NCI-H446 treated with DMSO at 0.1 percent for 48 hours (cell line): ENCODE measurements around the gene ADAMTS4.
A peak's percentile ranks its signal among the peaks of the same experiment; 100 is the strongest.

Experiments used
- DNase-seq: peaks from one replicate; lab custom pipeline; 2025; lab: John Stamatoyannopoulos, UW

Gene ADAMTS4

DNA sequence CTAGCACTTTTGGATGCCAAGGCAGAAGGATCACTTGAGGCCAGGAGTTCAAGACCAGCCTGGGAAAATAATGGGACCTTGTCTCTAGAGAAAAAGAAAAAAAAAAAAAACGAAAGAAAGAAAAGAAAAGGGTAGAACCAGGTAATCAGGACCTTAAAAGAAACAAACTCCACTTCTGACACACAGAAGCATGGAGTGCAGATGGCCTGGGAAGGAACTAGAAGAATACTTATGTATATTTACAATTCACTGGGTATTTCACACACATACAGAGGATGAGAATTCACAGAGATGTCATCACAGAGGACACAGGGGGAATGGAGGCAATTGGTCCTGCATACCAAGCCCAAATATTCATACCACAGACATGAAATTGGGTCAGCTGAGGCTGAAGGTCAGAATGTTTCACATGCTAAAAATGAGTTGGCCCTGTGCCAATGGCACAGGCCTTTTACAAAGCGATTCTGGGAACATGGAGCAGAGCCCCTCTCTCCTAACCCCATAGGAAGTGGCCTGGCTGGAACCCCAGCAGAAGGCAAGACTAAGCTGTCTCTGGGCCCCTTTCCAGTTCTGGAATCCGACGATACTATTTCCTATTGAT is 26.0 kb downstream of the ADAMTS4 start:
- no peak for DNase-seq

DNA sequence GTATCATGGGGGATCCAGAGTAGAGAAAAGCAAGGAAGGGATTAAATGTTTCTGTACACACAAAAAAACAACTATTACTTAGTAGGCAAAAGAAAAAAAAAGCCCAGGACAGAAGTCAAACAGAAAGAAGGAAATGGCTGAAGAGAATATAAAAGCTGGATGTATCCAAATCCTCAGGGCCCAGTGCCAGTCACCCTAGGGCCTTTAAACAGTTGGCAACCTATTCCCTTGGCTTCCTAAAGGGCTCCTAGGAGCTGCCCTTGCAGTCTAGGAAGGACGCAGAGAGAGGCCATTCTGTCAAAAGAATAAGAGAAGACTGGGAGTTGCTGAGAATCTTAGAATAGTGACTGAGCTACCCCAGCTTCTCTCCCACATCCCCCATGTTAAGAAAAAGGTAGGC is 26.5 kb downstream of the ADAMTS4 start:
- no peak for DNase-seq

DNA sequence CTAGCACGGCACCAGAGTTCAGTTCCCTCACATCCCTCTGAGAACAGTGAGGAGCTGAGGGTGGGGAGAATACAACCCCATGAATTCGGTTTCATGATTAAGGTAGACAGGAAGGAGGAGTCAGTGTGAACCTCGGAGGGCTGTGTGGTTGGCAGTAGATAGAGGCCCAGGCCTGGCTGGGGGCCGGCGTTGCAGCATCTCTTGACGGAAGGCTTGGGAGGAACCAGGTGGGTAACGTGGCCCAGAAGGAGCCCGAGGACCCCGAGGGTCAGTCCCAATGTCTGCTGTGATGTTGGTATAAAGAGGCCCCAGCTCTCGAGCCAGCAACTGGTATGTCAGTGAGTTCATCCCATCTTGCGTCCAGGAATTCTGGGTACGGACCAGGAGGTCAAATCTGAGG is 27.2 kb downstream of the ADAMTS4 start:
- no peak for DNase-seq

DNA sequence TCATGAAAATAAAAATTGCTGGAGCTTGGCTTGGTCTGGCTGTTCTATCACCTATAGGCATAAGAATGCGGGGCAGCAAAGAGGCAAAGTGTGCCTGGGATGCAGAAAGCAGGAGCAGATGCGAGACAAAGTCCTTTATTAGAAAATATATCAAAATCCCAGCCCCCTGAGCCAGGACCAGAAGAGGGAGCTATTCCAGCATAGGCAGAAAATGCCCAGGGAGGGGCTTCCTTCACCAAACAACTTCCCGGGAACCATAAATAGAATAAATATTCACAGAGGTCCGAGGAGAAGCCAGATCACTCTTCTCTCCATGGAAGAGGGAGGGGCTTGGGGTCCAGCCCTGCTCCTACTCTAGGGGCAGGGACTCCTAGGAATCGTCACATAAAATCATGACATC is 27.7 kb downstream of the ADAMTS4 start:
- no peak for DNase-seq

DNA sequence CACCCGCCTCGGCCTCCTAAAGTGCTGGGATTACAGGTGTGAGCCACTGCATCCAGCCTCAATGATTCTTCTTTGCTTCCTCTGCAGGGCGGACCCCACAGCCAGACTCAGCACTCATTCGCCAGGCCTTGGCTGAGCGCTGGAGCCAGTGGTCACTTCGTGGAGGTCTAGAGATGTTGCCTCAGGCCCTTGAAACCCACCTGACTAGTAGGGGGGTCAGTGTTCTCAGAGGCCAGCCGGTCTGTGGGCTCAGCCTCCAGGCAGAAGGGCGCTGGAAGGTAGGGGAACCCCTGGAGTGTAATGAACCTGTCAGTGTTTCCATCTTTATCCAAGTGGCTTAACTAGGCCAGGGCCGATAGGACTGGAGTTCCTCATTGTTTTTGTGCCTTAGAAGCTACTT is 29.9 kb downstream of the ADAMTS4 start:
- DNase-seq: no peak

DNA sequence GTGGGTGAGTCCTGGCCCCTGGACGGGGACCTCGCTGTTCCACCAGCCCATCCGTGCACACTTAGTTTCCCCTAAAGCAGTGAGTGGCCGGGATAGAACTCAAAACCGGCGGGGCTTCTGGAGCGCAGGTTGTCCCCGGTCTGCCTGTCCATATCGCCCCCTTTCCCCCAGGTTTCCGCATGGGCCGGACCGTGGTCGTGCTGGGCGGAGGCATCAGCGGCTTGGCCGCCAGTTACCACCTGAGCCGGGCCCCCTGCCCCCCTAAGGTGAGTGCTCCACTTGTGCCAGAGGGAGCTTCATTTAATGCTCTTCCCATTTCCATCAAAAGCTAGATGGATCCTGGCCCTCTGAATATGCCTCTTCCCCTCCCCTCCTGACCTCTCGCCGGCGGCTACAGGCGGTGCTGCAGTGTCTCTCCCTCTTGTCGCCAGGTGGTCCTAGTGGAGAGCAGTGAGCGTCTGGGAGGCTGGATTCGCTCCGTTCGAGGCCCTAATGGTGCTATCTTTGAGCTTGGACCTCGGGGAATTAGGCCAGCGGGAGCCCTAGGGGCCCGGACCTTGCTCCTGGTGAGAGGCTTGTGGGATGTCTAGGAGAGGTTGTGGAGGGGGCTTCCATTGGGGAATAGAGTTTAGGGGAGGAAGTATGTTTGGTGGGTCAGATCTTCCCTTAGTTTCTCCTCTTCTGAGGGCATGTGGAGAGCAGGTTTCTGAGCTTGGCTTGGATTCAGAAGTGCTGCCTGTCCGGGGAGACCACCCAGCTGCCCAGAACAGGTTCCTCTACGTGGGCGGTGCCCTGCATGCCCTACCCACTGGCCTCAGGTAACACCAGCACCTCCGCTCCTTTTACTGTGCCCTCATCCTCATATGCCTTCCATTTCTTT is 31.9 kb downstream of the ADAMTS4 start:
- no peak for DNase-seq

DNA sequence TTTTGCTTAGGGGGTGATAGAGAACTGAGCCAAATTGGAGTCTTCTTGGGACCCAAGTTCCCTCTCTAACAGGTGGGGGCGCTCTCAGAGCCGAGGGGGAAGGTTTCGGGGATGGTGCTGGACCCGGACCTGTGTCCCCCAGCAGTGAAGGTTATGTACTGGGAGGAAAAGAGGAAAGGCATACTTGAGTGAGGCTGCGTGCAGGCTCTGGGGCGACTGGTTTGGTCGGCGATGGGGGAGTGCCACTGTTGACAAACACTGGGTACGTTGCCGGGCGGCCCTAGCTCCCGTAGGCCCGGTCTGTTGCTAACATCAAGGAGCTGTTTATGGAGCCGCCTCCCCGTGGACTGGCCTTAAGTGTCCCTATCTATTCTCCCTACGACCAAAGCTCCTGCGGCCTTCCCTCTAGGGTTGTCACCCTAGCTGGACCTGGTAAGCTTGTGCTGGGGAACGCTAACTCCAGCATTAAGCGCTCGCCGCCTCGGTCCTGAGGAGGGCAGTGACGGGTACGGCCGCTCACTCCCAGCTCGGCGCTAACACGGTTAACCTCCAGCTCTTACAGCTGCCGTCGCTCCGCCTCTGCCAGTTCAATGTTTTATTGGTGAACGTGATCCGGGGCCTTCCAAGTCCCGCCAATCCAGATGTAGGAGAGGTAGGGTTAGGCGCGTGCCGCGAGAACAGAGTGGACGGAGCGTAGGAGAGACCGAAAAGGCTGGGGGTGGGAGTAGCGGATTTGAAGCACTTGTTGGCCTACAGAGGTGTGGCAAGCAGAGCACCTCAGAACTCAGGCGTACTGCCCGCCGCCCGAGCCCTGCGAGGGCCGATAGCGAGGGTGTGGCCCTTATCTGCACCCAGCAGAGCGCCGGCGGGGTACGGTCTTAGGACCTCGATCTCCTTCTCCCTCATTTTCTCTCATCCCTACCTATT is 32.8 kb downstream of the ADAMTS4 start, which contains the start of gene PPOX:
Gene PPOX (plus strand): TSS at position 685 of the 927 bp plus-strand sequence. CDS start 422 bp downstream, outside the sequence.
- DNase-seq: peak; percentile 96

DNA sequence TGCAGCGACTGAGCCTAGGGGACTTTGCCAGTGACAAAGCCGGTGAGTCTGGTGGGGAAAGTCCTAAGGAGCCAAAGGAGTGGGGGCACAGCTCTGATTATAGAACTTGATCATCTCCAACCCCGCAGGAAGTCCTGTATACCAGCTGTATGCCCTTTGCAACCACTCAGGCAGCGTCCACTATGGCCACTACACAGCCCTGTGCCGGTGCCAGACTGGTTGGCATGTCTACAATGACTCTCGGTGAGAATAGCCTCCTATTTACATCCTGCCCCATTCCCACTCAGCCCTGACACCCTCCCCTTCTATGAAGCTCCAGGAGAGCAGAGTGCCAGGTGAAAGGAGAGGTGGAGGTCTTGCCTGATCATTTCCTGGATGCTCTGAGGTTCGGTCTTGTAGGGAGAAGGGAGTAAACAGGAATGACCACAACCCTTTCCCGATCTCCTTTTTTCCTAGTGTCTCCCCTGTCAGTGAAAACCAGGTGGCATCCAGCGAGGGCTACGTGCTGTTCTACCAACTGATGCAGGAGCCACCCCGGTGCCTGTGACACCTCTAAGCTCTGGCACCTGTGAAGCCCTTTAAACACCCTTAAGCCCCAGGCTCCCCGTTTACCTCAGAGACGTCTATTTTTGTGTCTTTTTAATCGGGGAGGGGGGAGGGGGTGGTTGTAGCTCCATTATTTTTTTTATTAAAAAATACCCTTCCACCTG is 33.8 kb downstream of the ADAMTS4 start:
- DNase-seq: no peak

DNA sequence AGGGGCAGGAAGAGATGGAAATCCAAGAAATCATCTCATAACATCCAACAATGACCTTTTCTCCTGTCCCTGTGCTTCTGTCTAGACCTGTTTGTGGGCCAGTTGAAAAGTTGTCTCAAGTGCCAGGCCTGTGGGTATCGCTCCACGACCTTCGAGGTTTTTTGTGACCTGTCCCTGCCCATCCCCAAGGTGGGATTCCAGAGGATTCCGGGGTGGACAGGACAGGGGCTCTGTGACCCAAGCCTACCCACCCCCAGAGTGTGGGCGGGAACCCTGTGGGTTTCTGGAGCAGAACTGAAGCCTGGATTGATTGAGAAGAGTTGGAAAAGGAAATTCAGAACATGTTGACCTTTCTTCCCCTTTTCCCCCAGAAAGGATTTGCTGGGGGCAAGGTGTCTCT is 35.1 kb downstream of the ADAMTS4 start:
- DNase-seq: no peak

DNA sequence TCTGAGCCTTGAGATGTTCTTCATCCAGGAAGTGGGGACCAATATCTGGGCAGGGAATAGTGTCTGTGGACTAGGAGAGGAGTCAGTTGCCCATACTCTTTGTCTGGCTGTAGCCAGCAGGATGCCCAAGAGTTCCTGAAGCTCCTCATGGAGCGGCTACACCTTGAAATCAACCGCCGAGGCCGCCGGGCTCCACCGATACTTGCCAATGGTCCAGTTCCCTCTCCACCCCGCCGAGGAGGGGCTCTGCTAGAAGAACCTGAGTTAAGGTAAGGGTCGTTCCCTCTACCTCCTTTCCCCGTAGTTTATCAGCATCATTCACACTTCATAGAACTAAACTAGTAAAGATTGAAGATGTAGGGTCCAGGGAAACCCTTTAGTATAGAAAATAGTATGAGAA is 36.0 kb downstream of the ADAMTS4 start:
- DNase-seq: no peak

DNA sequence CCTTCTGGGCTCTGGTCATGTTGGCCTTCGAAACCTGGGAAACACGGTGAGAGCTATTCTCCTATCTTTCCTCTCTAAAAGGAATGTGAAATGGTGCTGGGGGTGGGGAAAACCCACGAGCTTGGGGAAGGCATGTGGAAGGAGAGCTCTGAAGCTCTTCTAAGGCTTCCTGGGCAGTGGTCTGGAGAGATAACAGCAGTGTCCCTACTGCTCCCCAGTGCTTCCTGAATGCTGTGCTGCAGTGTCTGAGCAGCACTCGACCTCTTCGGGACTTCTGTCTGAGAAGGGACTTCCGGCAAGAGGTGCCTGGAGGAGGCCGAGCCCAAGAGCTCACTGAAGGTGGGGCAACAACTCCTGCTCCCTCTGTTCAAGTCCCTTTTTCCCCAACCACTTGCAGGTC is 36.8 kb downstream of the ADAMTS4 start:
- DNase-seq: no peak

DNA sequence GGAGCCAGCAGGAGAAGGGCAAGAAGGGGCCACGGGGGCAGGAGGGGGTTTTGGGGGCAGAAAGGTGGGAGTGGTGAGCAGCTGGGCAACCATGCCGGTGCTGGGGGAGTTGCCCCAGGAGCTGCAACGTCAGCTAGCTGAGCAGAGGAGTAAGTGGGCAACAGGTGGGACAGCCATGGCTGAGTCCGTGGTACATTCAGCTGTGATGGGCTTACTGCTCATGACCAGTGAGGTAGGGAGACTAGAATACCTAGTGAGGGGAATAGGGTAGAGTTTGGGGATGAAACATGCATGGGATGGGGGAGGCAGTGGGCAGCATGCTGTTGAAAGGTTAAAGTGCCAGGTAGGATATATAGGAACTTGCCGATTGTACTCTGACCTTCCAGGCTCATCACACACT is 37.2 kb downstream of the ADAMTS4 start:
- no peak for DNase-seq

DNA sequence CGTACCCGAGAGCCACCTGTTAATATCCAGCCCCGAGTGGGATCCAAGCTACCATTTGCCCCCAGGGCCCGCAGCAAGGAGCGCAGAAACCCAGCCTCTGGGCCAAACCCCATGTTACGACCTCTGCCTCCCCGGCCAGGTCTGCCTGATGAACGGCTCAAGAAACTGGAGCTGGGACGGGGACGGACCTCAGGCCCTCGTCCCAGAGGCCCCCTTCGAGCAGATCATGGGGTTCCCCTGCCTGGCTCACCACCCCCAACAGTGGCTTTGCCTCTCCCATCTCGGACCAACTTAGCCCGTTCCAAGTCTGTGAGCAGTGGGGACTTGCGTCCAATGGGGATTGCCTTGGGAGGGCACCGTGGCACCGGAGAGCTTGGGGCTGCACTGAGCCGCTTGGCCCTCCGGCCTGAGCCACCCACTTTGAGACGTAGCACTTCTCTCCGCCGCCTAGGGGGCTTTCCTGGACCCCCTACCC is 38.1 kb downstream of the ADAMTS4 start:
- DNase-seq: no peak

DNA sequence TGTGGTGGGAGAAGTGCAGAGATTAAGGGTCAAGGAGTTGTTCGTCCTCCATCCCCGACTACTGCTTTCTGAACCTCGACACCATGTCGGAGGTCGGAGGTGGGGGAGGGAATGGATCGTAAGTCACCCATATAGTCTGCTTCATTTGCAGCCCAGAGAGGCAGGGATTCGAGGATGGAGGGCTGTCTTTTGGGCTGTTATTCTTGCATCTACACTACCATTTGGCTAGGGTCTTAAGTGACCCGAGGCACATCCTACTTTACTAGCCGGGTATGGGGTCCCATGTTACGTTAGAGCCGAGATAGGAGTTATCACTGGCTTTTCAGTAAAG is 39.0 kb downstream of the ADAMTS4 start:
- no peak for DNase-seq

DNA sequence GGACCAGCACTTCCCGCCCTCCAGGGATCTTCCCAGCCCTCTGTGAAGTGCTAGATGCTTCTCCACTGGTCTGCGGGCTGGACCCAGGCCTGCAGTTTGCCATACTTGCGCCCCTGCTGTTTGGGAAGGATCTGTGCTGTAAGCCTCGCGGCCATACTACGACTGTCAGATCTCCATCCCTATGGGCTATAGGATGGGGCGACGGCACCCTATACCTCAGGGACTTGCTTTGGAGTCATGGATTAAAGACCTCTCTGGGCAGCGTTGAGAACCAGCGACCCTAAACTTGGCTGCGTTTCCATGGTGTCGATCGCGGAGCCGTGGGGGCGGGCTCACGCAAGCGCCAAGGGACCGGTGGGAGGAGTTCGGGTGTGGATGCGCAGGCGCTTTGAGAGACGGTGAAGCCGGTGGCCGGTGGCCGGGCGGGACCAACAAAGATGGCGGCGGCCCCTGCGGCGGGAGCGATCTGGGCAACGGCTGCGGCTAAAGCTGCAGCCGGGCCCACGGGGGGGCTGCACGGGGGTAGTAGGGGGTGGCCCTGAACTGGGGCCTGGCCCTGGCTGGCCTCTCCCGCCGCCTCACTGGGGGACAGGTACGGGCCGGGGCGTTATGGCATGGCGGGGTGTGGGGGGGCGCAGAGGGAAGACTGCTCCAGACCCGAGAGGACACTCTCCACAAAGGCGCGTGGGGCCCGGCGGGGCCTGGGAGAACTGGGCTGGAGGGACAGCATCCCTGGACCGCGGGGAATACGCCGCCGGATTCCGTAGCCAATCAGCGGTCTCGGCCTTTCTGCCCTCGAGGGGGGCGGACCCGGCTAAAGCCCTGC is 39.6 kb downstream of the ADAMTS4 start, which contains the start of gene USP21:
Gene USP21 (plus strand): TSS at position 414 of the 826 bp plus-strand sequence. CDS start 1,141 bp downstream, outside the sequence.
- DNase-seq: peak; percentile 79

DNA sequence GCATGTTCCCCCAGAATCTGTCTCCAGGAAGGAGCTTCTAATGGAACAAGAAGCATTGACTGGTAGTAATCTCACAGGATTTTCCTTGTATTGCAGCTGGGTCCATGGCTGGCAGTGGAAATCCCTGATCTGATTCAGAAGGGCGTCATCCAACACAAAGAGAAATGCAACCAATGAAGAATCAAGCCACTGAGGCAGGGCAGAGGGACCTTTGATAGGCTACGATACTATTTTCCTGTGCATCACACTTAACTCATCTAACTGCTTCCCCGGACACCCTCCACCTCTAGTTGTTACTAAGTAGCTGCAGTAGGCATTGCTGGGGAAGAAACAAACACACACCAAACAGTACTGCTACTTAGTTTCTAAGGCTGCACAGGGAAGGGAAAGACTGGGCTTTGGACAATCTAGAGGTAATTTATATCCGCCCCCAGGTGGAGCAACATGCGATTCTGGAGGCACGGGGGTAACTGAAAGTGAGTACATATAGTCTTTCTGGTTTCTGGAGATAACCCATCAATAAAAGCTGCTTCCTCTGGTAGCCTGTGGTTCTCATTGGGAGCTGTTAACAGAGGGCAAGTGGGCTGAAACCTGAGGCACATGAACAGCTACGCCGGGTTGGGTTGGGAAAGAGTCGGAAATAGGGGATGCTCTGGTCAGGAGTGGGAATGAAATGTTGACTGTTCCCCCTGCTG is 40.4 kb downstream of the ADAMTS4 start:
- DNase-seq: no peak

DNA sequence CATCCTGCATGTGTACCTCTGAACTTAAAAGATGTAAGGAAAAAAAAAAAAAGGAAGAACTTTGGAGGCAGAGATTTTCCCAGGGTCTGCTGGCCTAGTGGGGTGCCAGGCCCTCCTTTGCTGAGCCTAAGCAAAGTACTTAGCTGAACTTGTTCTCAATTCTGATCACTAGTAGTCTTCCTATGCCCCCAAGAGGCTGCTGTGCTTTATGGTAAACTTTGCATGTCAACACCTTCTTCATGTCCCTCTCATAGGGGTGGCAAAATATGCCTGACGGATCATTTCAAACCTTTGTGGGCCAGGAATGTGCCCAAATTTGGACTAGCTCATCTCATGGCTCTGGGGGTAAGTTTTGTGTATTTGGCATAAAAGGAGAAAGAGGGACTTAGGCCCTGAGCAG is 41.0 kb downstream of the ADAMTS4 start:
- no peak for DNase-seq

DNA sequence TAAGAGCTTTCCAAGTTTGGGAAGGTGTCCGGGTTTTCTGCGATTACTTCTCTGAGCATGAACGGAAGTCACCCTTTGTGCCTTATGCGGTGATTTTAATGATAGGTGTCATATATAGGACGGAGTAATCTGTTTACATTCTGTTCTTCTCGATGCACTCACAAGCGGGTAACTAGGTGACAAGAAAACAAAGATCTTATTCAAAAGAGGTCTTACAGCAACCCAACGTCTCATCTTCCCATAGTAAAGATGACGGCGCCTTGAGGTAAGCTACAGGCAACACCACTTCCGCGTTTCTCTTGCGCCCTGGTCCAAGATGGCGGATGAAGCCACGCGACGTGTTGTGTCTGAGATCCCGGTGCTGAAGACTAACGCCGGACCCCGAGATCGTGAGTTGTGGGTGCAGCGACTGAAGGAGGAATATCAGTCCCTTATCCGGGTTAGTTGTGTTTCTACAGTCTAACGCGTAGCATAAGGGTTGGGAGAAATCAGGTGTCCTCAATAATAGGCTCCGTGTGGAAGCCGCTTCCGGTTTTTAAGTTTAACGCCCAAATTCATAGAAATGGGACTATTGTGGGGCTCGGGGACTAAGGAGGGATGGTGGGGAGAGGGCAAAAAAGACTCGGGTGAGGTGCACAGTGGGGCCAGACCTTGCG is 45.0 kb downstream of the ADAMTS4 start, which contains the start of gene UFC1:
Gene UFC1 (plus strand): TSS at position 297 of the 656 bp plus-strand sequence. CDS start 20 bp downstream, at position 317.
- DNase-seq: peak; percentile 85

DNA sequence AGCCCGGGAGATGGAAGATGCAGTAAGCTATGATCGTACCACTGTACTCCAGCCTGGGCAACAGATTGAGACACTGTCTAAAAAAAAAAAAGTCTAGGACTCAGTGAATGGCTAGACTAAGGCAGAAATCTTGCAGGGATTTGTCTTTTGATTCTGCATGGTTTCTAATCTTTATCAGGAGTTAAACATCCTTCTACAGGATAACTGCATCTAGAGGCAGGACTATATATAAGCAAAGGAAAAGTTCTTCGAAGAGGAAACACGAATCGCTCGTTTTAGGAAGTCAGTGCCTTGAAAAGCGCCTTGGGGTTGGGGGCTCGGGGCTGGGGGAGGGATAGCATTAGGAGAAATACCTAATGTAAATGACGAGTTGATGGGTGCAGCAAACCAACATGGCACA is 45.7 kb downstream of the ADAMTS4 start:
- DNase-seq: no peak
